Superior temporal gyrus (tissue), 1 donor: ENCODE measurements around the gene VPS29.

Source experiments
- DNase-seq: peaks from one replicate; pipeline ENCODE4 v3.0.0-alpha.2; 2016; ENCODE audit errors: extremely low spot score

VPS29 gene

GRCh38 chr12:110444455-110444854 lies 57.5 kb downstream of the VPS29 start:
- no peak for DNase-seq
